Activated naive CD4-positive, alpha-beta T cell treated with Interleukin-2 at 50 U/mL for 16 hours (primary cell): Measurements from ENCODE around the gene PLIN4.

Experiments used
- DNase-seq: peaks from one replicate; pipeline ENCODE4 v3.0.0-alpha.2; 2020

The PLIN4 gene

DNA sequence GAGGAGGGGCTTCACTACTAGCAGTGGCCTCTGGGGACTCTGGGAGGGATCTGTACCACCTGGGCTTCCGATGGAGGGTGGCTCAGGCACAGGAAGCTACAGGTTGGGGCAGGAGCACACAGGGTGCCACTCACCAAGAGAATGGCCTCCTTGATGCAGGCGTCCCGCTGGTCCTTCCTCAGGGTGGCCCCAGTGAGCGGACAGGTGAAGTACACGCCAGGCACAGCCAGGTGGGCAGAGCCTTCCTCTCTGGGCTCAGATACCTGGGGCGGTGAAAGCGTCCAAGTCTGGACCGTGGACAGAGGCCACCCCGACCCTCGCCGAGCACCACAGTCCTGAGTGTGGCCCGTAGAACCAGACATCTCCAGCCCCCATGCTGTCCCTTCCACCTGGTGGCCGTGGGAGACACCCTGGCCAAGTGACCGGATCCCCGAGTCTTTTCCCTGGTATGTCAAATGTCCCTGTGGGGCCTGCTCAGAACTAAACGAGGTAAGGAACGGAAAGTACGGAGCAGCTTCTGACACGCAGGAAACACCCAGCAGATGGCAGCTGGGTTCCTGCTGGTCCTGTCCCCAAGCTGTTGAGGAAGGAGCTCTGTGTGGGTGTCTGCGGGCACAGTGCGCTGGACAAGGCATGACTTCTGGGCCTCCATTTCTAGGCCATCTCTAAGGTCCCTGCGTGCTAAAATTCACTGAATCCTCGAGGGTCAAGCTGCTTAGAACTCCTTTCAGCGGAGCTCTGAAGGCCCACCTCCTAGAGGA, 65.9 kb downstream of the PLIN4 start:
- no peak for DNase-seq
